Measurements from ENCODE around the gene TNFRSF8. TPM values are rescaled to one million over a fixed set of nuclear protein-coding genes. Genes with fewer than 3 reads are reported as not detected.

TNFRSF8 gene
- total and polyA plus RNA-seq, 4 experiments from 2014 or later: not detected

GRCh38 chr1:12183095-12183794 lies 120.1 kb downstream of the TNFRSF8 start:
- Mint-ChIP-seq H3K27ac (peak overlapping the region; percentile 67 to 100 (median 93)), H3K9me3 (peaks cover 0 to 2% (median 0%) of the 10 kb centered on the region in 8 donors), H3K36me3 (peaks cover 7 to 59% of the 10 kb centered on the region in 2 donors), H3K4me1 (peaks cover 44 to 98% (median 73%) of the 10 kb centered on the region in 4 donors), H3K4me3 (no peak overlapping the region), H3K27me3 (no peaks in the 10 kb centered on the region)
- CTCF ChIA-PET (ENCODE audit: partially characterized antibody): interaction anchor here (0.9 to 15.7 kb wide), 6 partner anchors 14 to 60 kb away, joined by 3 to 213 read pairs (median 5); no protein-coding TSS in a partner anchor
- peak overlapping the region; percentile 51 for H3K27ac ChIP-seq (ENCODE audit: low read depth, low read length)
- H3K9me3 ChIP-seq (ENCODE audit: control insufficient read depth in 1 of 2, low read length in 2 of 2): no peaks in the 10 kb centered on the region
- H3K27me3 ChIP-seq (ENCODE audit: insufficient read depth, low read length): no peaks in the 10 kb centered on the region
- DNase-seq: no peak
- intact Hi-C loops (cut with micrococcal nuclease): no loop called here
- H3K36me3 ChIP-seq (ENCODE audit: insufficient read depth, low read length): peaks cover 14% of the 10 kb centered on the region
- H3K4me1 ChIP-seq (ENCODE audit: insufficient read depth, low read length): peaks cover 97% of the 10 kb centered on the region
- POLR2A ChIA-PET (ENCODE audit: partially characterized antibody): interaction anchor here (0.6 to 50.6 kb wide), 6 partner anchors 10 to 95 kb away, joined by 3 to 1713 read pairs (median 6); no protein-coding TSS in a partner anchor
- no peak overlapping the region for H3K4me3 ChIP-seq (ENCODE audit: low read length in 2 of 2)

- Histone ChIP-seq H3K27ac (ENCODE audit: low read depth, low read length) (peak overlapping the region; percentile 51), H3K4me1 (ENCODE audit: insufficient read depth, low read length) (peaks cover 96% of the 10 kb centered on the region), H3K27me3 (ENCODE audit: insufficient read depth, low read length) (no peaks in the 10 kb centered on the region), H3K36me3 (ENCODE audit: insufficient read depth, low read length) (peaks cover 23% of the 10 kb centered on the region), H3K4me3 (ENCODE audit: low read length in 2 of 2) (no peak overlapping the region), H3K9me3 (ENCODE audit: control insufficient read depth in 1 of 2, low read length in 2 of 2) (no peaks in the 10 kb centered on the region)
- DNase-seq: no peak
- CTCF ChIA-PET (ENCODE audit: partially characterized antibody): interaction anchor here (1.0 to 15.7 kb wide), 4 partner anchors 17 to 61 kb away, joined by 3 to 213 read pairs (median 7); no protein-coding TSS in a partner anchor
- H3K9me3 Mint-ChIP-seq: peaks cover 0 to 2% (median 0%) of the 10 kb centered on the region in 8 donors
- intact Hi-C loops (cut with micrococcal nuclease): no loop called here
- peaks cover 38 to 98% (median 69%) of the 10 kb centered on the region in 4 donors for H3K4me1 Mint-ChIP-seq
- H3K27ac Mint-ChIP-seq: peak overlapping the region; percentile 67 to 99 (median 91)
- peaks cover 8 to 56% of the 10 kb centered on the region in 2 donors for H3K36me3 Mint-ChIP-seq
- POLR2A ChIA-PET (ENCODE audit: partially characterized antibody): interaction anchor here (1.1 to 50.6 kb wide), 4 partner anchors 8 to 46 kb away, joined by 3 to 1713 read pairs (median 8); no protein-coding TSS in a partner anchor
- H3K4me3 Mint-ChIP-seq: peak overlapping the region in 1 of 8 donors; percentile 64
- no peaks in the 10 kb centered on the region for H3K27me3 Mint-ChIP-seq
Measured at GRCh38 chr1:12184008-12184681, 121.0 kb downstream of the TNFRSF8 start.

- peaks cover 0 to 2% (median 0%) of the 10 kb centered on the region in 8 donors for H3K9me3 Mint-ChIP-seq
- ChIA-PET CTCF (ENCODE audit: partially characterized antibody) (interaction anchor here (1.0 to 15.7 kb wide), 4 partner anchors 23 to 62 kb away, joined by 3 to 213 read pairs (median 5); no protein-coding TSS in a partner anchor), POLR2A (ENCODE audit: partially characterized antibody) (interaction anchor here (1.1 to 50.6 kb wide), 4 partner anchors 7 to 47 kb away, joined by 3 to 1713 read pairs (median 7); no protein-coding TSS in a partner anchor)
- no peaks in the 10 kb centered on the region for H3K9me3 ChIP-seq (ENCODE audit: control insufficient read depth in 1 of 2, low read length in 2 of 2)
- peak overlapping the region; percentile 51 for H3K27ac ChIP-seq (ENCODE audit: low read depth, low read length)
- H3K4me3 ChIP-seq (ENCODE audit: low read length in 2 of 2): no peak overlapping the region
- H3K4me3 Mint-ChIP-seq: peak overlapping the region in 1 of 8 donors; percentile 35
- H3K36me3 ChIP-seq (ENCODE audit: insufficient read depth, low read length): peaks cover 32% of the 10 kb centered on the region
- peaks cover 41 to 95% (median 68%) of the 10 kb centered on the region in 4 donors for H3K4me1 Mint-ChIP-seq
- no peaks in the 10 kb centered on the region for H3K27me3 ChIP-seq (ENCODE audit: insufficient read depth, low read length)
- H3K36me3 Mint-ChIP-seq: peaks cover 17 to 57% of the 10 kb centered on the region in 2 donors
- peaks cover 92% of the 10 kb centered on the region for H3K4me1 ChIP-seq (ENCODE audit: insufficient read depth, low read length)
- intact Hi-C loops (cut with micrococcal nuclease): no loop called here
- H3K27ac Mint-ChIP-seq: peak overlapping the region; percentile 66 to 91 (median 81)
- no peaks in the 10 kb centered on the region for H3K27me3 Mint-ChIP-seq
- DNase-seq: no peak
Measured at GRCh38 chr1:12185036-12185917, 122.2 kb downstream of the TNFRSF8 start.

GRCh38 chr1:12185918-12186678 lies 123.0 kb downstream of the TNFRSF8 start:
- peaks cover 39% of the 10 kb centered on the region for H3K36me3 ChIP-seq (ENCODE audit: insufficient read depth, low read length)
- no peaks in the 10 kb centered on the region for H3K27me3 ChIP-seq (ENCODE audit: insufficient read depth, low read length)
- no peak for DNase-seq
- Mint-ChIP-seq H3K9me3 (peaks cover 0 to 2% (median 0%) of the 10 kb centered on the region in 8 donors), H3K4me3 (no peak overlapping the region), H3K27ac (peak overlapping the region; percentile 48 to 91 (median 81)), H3K4me1 (peaks cover 44 to 88% (median 65%) of the 10 kb centered on the region in 4 donors), H3K36me3 (peaks cover 21 to 60% of the 10 kb centered on the region in 2 donors), H3K27me3 (no peaks in the 10 kb centered on the region)
- ChIA-PET POLR2A (ENCODE audit: partially characterized antibody) (interaction anchor here (0.9 to 50.6 kb wide), 3 partner anchors 8 to 47 kb away, joined by 4 to 1713 read pairs (median 11); no protein-coding TSS in a partner anchor), CTCF (ENCODE audit: partially characterized antibody) (interaction anchor here (0.6 to 15.7 kb wide), 4 partner anchors 9 to 63 kb away, joined by 3 to 213 read pairs (median 4); no protein-coding TSS in a partner anchor)
- intact Hi-C loops (cut with micrococcal nuclease): no loop called here
- no peak overlapping the region for H3K27ac ChIP-seq (ENCODE audit: low read depth, low read length)
- no peak overlapping the region for H3K4me3 ChIP-seq (ENCODE audit: low read length in 2 of 2)
- no peaks in the 10 kb centered on the region for H3K9me3 ChIP-seq (ENCODE audit: control insufficient read depth in 1 of 2, low read length in 2 of 2)
- peaks cover 84% of the 10 kb centered on the region for H3K4me1 ChIP-seq (ENCODE audit: insufficient read depth, low read length)

GRCh38 chr1:12186679-12186985 lies 123.5 kb downstream of the TNFRSF8 start:
- H3K4me1 ChIP-seq (ENCODE audit: insufficient read depth, low read length): peaks cover 79% of the 10 kb centered on the region

GRCh38 chr1:12188115-12188514 lies 125.0 kb downstream of the TNFRSF8 start:
- no peak for DNase-seq
- POLR2A ChIA-PET (ENCODE audit: partially characterized antibody): interaction anchor here (1.1 to 50.6 kb wide), 3 partner anchors 10 to 49 kb away, joined by 4 to 1713 read pairs (median 14); no protein-coding TSS in a partner anchor
- no peaks in the 10 kb centered on the region for H3K27me3 Mint-ChIP-seq
- intact Hi-C loops (cut with micrococcal nuclease): no loop called here
- peaks cover 0 to 2% (median 0%) of the 10 kb centered on the region in 8 donors for H3K9me3 Mint-ChIP-seq
- Histone ChIP-seq H3K36me3 (ENCODE audit: insufficient read depth, low read length) (peaks cover 47% of the 10 kb centered on the region), H3K4me1 (ENCODE audit: insufficient read depth, low read length) (peaks cover 64% of the 10 kb centered on the region), H3K27ac (ENCODE audit: low read depth, low read length) (no peak overlapping the region), H3K9me3 (ENCODE audit: control insufficient read depth in 1 of 2, low read length in 2 of 2) (no peaks in the 10 kb centered on the region), H3K27me3 (ENCODE audit: insufficient read depth, low read length) (no peaks in the 10 kb centered on the region), H3K4me3 (ENCODE audit: low read length in 2 of 2) (no peak overlapping the region)
- peaks cover 25 to 62% of the 10 kb centered on the region in 2 donors for H3K36me3 Mint-ChIP-seq
- H3K4me3 Mint-ChIP-seq: peak overlapping the region in 1 of 8 donors; percentile 2
- CTCF ChIA-PET (ENCODE audit: partially characterized antibody): interaction anchor here (0.6 to 15.7 kb wide), 5 partner anchors 11 to 73 kb away, joined by 3 to 213 read pairs (median 5); no protein-coding TSS in a partner anchor
- peak overlapping the region; percentile 32 to 92 (median 82) for H3K27ac Mint-ChIP-seq
- peaks cover 30 to 68% (median 50%) of the 10 kb centered on the region in 4 donors for H3K4me1 Mint-ChIP-seq

More at GRCh38 chr1:12186679-12186985, 123.5 kb downstream of the TNFRSF8 start:
- intact Hi-C loops (cut with micrococcal nuclease): no loop called here
- Histone ChIP-seq H3K4me3 (ENCODE audit: low read length in 2 of 2) (no peak overlapping the region), H3K27me3 (ENCODE audit: insufficient read depth, low read length) (no peaks in the 10 kb centered on the region), H3K27ac (ENCODE audit: low read depth, low read length) (no peak overlapping the region), H3K36me3 (ENCODE audit: insufficient read depth, low read length) (peaks cover 43% of the 10 kb centered on the region), H3K9me3 (ENCODE audit: control insufficient read depth in 1 of 2, low read length in 2 of 2) (no peaks in the 10 kb centered on the region)
- Mint-ChIP-seq H3K9me3 (peaks cover 0 to 2% (median 0%) of the 10 kb centered on the region in 8 donors), H3K4me1 (peaks cover 42 to 83% (median 61%) of the 10 kb centered on the region in 4 donors), H3K27ac (peak overlapping the region; percentile 37 to 92 (median 77)), H3K27me3 (no peaks in the 10 kb centered on the region), H3K4me3 (peak overlapping the region in 1 of 8 donors; percentile 35), H3K36me3 (peaks cover 21 to 60% of the 10 kb centered on the region in 2 donors)
- ChIA-PET CTCF (ENCODE audit: partially characterized antibody) (interaction anchor here (0.6 to 15.7 kb wide), 3 partner anchors 9 to 64 kb away, joined by 3 to 213 read pairs (median 6); no protein-coding TSS in a partner anchor), POLR2A (ENCODE audit: partially characterized antibody) (interaction anchor here (0.9 to 50.6 kb wide), 3 partner anchors 9 to 48 kb away, joined by 4 to 1713 read pairs (median 11); no protein-coding TSS in a partner anchor)
- DNase-seq: no peak

All from CD4-positive, alpha-beta memory T cell (primary cell).